ENCODE data around the gene STK38. TPM values are rescaled to one million over a fixed set of nuclear protein-coding genes. Genes with fewer than 3 reads are reported as not detected.

The STK38 gene
- total RNA-seq (ENCODE audit: unreplicated experiment): 41.4 TPM
- long read RNA-seq, partial matches to known transcripts: 1 of 11 reads
- long read RNA-seq, other reads (novel, unspliced or antisense): 9 of 11 reads

DNA sequence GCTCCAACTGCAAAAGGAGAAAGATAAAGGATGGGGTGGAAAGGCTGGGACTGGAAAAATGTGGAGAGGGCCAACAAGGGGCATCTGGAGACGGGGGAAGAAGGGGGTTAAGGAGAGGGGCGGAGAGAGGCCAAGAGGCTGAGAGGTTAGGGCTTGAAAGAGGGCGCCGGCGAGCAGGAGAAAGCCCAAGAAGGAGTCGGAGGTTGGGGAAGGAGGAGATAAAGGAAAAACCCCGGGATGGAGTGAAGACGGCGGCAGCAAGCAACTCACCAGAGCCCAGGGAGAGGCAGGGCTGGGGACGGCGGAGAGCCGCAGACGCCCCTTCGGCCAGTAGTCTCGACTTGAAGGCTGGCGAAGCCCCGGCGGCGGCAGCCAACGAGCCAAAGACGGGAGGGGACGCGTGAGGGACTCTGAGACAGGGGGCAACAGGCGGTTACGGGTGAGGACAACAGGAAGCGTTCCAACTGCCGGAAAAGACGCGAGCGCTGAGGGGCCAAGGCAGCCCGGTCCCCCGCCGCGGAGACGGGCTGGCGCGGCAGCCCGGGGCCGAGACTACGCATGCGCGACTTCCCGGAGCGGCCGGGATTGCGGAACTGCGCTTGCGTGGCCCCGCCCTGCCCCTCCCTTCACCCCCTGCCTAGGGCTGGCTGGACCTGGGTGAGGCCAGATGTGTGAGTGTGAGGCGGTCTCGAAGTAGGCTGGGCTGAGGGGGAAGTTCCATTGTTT, at the start of gene STK38:
STK38 (minus strand) TSS at position 560 of the 726 bp plus-strand sequence. CDS start 7,277 bp downstream, outside the sequence.
- Mint-ChIP-seq H3K36me3 (ENCODE audit: low read depth, unreplicated experiment) (peaks cover 4% of the 10 kb centered on the region), H3K9me3 (ENCODE audit: unreplicated experiment) (no peaks in the 10 kb centered on the region), H3K4me3 (ENCODE audit: unreplicated experiment) (peak within 1 kb of the TSS; percentile 99), H3K4me1 (ENCODE audit: unreplicated experiment) (peaks cover 18% of the 10 kb centered on the region), H3K27ac (ENCODE audit: unreplicated experiment) (peak within 1 kb of the TSS; percentile 93), H3K27me3 (ENCODE audit: unreplicated experiment) (peaks cover 7% of the 10 kb centered on the region)
- TF ChIP-seq, protein P1, sequence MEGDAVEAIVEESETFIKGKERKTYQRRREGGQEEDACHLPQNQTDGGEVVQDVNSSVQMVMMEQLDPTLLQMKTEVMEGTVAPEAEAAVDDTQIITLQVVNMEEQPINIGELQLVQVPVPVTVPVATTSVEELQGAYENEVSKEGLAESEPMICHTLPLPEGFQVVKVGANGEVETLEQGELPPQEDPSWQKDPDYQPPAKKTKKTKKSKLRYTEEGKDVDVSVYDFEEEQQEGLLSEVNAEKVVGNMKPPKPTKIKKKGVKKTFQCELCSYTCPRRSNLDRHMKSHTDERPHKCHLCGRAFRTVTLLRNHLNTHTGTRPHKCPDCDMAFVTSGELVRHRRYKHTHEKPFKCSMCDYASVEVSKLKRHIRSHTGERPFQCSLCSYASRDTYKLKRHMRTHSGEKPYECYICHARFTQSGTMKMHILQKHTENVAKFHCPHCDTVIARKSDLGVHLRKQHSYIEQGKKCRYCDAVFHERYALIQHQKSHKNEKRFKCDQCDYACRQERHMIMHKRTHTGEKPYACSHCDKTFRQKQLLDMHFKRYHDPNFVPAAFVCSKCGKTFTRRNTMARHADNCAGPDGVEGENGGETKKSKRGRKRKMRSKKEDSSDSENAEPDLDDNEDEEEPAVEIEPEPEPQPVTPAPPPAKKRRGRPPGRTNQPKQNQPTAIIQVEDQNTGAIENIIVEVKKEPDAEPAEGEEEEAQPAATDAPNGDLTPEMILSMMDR (IDR thresholded peaks at IDR 0.05; ENCODE audit: unreplicated experiment): no peak
- peak; percentile 95 for DNase-seq (ENCODE audit: low spot score)

GRCh38 chr6:36596356-36596755, 49.1 kb upstream of the STK38 start:
- Mint-ChIP-seq H3K27me3 (ENCODE audit: unreplicated experiment) (peaks cover 25% of the 10 kb centered on the region), H3K36me3 (ENCODE audit: low read depth, unreplicated experiment) (peaks cover 58% of the 10 kb centered on the region), H3K4me1 (ENCODE audit: unreplicated experiment) (peaks cover 57% of the 10 kb centered on the region), H3K4me3 (ENCODE audit: unreplicated experiment) (peak overlapping the region; percentile 100), H3K9me3 (ENCODE audit: unreplicated experiment) (no peaks in the 10 kb centered on the region), H3K27ac (ENCODE audit: unreplicated experiment) (peak overlapping the region; percentile 80)
- DNase-seq (ENCODE audit: low spot score): no peak
- TF ChIP-seq, protein P1 (IDR thresholded peaks at IDR 0.05; ENCODE audit: unreplicated experiment): no peak

DNA sequence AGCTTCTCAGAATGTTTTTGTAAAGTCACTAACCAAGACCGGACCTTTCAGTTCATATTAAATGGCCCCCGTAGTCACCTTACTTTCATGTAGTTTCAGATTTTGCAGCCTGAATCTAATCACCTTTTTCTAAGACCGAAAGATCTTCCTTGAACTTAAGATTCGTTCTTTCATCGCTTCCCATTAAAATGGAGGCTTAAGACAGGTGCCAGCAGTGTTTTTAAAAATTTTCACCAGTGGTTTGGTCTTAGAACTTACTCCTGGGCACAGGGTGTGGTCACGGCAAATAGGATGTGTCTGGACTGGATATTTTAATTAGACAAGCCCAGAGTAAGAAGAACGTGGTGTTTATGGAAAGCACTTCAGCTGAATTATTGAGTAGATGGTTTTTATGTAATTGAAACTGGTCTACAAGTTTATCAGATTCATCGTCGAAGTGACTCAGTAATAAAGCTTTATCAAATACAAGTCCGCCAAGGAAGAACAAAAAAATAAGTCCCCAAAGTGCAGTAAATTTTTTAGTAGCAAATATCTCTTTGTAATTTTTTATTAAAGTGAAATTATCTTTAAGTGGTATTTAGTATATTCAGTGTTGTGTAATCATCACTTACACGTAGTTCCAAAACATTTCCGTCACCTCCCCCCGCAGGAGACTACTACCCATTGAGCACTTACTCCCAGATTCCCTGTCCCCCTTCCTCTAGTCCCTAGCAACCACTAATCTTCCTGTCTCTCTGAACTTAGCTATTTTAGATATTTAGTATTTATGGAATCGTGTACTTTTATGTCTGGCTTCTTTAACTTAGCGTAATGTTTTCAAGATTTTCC, 47.8 kb upstream of the STK38 start:
- TF ChIP-seq, protein P1 (IDR thresholded peaks at IDR 0.05; ENCODE audit: unreplicated experiment): no peak
- H3K4me3 Mint-ChIP-seq (ENCODE audit: unreplicated experiment): peak overlapping the region; percentile 100
- peaks cover 54% of the 10 kb centered on the region for H3K36me3 Mint-ChIP-seq (ENCODE audit: low read depth, unreplicated experiment)
- DNase-seq (ENCODE audit: low spot score): peak; percentile 19
- H3K9me3 Mint-ChIP-seq (ENCODE audit: unreplicated experiment): no peaks in the 10 kb centered on the region
- H3K27ac Mint-ChIP-seq (ENCODE audit: unreplicated experiment): peak overlapping the region; percentile 100
- peaks cover 51% of the 10 kb centered on the region for H3K4me1 Mint-ChIP-seq (ENCODE audit: unreplicated experiment)
- H3K27me3 Mint-ChIP-seq (ENCODE audit: unreplicated experiment): peaks cover 24% of the 10 kb centered on the region

GRCh38 chr6:36594029-36594815, 46.9 kb upstream of the STK38 start, which contains the start of gene SRSF3:
Gene SRSF3 (plus strand): TSS chr6:36594362. CDS start chr6:36596763, 2,401 bp downstream.
- H3K27ac Mint-ChIP-seq (ENCODE audit: unreplicated experiment): peak within 1 kb of the TSS; percentile 100
- peaks cover 43% of the 10 kb centered on the region for H3K4me1 Mint-ChIP-seq (ENCODE audit: unreplicated experiment)
- H3K27me3 Mint-ChIP-seq (ENCODE audit: unreplicated experiment): peaks cover 22% of the 10 kb centered on the region
- H3K36me3 Mint-ChIP-seq (ENCODE audit: low read depth, unreplicated experiment): peaks cover 46% of the 10 kb centered on the region
- peak; percentile 95 for DNase-seq (ENCODE audit: low spot score)
- no peaks in the 10 kb centered on the region for H3K9me3 Mint-ChIP-seq (ENCODE audit: unreplicated experiment)
- H3K4me3 Mint-ChIP-seq (ENCODE audit: unreplicated experiment): peak within 1 kb of the TSS; percentile 100
- TF ChIP-seq, protein P1 (IDR thresholded peaks at IDR 0.05; ENCODE audit: unreplicated experiment): no peak

Measured in endothelial cell (in vitro differentiated cells).